ENCODE data around the gene RHEB. TPM values are rescaled to one million over a fixed set of nuclear protein-coding genes. Genes with fewer than 3 reads are reported as not detected.

Gene RHEB, protein sequence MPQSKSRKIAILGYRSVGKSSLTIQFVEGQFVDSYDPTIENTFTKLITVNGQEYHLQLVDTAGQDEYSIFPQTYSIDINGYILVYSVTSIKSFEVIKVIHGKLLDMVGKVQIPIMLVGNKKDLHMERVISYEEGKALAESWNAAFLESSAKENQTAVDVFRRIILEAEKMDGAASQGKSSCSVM
- total RNA-seq (2014; rRNA removed; shearing (Covaris generic)) = 203 and 290 TPM in 2 replicates

DNA sequence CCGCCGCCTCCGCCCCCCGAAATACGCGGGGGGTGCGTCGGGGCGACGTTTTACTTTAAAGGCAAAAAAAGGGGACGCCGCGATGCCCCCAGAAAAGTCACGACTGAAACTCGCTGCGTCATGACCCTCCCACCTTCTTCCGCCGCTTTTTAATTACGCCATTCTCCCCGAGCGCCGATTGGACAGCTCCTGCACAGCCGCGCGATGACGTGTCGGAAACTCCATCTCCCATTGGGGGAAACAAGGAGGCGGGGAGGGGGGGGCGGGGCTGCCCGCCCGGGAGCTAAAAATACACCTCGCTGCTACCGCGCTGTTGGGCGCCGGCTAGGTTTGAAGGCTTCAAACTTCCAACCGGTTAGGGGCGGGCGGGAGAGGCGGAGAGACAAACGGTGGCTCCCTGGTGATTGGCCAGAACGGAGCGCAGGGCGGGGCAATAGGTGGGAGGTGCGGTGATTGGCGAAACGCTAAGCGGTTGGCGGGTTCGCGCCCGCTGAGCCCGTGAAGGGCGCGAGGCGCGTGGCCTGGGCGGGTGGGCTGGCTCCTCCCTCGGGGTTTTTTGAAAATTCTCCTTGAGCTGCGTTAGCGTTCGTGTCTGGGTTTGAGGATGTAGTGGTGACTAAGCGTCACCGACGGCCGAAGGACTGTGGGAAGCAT lies at the start of gene RHEB:
Gene RHEB, minus strand, starts transcription at position 131 of the 654 bp plus-strand sequence. CDS start 384 bp downstream, outside the sequence.
- peak; percentile 99 for DNase-seq (ENCODE audit: low read depth in 1 of 2, low spot score in 2 of 2)
- Histone ChIP-seq H3K9me3 (replicated peaks) (no peaks in the 10 kb centered on the region), H3K4me1 (replicated peaks) (peaks cover 33% of the 10 kb centered on the region), H3K27me3 (replicated peaks) (no peaks in the 10 kb centered on the region), H3K27ac (peak within 1 kb of the TSS; percentile 99), H3K36me3 (peaks cover 18% of the 10 kb centered on the region), H3K4me3 (peak within 1 kb of the TSS; percentile 100)

DNA sequence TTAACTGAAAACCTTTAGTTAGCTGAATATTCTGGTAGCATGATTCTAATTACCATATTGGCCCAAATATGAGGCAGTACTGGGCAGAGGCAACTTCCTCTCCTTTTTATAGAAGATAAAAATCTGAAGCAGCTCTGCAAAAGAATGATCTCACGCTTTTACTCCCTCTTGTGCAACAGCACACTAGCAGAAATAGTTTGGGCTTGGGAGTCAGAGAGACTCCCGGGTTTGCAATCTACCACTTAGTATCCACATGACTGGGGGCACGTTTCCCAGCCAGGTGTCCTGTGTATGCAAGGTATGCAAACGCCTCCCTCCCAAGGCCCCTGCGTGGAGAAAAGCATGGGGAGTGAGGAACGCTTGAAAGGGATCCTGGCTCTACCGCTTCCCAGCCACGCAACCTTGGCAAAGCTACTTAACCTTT lies 47.2 kb upstream of the RHEB start:
- Histone ChIP-seq H3K9me3 (replicated peaks) (no peaks in the 10 kb centered on the region), H3K27ac (no peak overlapping the region), H3K36me3 (peaks cover 72% of the 10 kb centered on the region), H3K4me3 (no peak overlapping the region), H3K27me3 (replicated peaks) (no peaks in the 10 kb centered on the region), H3K4me1 (replicated peaks) (peaks cover 12% of the 10 kb centered on the region)
- peak in 1 of 2 experiments; percentile 23 for DNase-seq (ENCODE audit: low read depth in 1 of 2, low spot score in 2 of 2)

DNA sequence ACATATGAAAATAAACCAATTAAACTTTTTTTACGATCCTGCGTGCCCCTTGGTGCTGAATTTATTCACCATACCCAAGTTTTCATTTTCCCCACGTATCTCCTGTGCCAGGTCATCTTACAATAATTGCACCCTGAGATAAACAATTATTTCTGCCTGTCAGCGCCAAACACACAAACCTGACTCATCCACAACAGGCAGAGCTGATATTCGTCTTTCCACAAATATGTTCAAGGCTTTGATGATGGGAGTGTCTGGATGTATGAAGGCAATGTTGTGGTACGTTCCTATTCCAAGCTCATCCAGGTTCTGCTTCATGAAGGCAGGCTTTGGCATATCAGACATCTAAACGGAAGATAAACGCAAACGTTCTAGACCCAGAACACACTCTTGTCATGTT lies 45.8 kb upstream of the RHEB start:
- Histone ChIP-seq H3K27me3 (replicated peaks) (no peaks in the 10 kb centered on the region), H3K4me3 (no peak overlapping the region), H3K9me3 (replicated peaks) (no peaks in the 10 kb centered on the region), H3K36me3 (peaks cover 77% of the 10 kb centered on the region), H3K27ac (no peak overlapping the region), H3K4me1 (replicated peaks) (peaks cover 10% of the 10 kb centered on the region)
- peak; percentile 23 to 40 for DNase-seq (ENCODE audit: low read depth in 1 of 2, low spot score in 2 of 2)

DNA sequence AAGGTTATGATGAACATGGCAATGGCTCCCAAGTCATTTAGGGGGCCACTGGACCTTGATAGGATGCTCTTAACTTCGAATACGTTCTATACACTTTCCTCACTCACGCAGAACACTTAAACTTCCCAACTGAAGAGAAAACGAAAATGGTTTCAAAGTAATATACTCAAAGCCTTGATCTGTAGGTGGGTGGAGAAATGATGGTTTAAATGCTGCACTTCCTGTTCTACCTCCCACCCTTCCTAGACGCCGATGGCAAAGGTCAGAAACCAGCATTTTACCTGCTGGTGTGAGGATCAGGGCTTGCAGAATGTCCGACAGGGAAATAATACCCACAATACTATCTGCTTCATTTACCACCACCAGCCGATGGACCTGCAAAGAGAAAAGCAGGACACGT lies 40.5 kb upstream of the RHEB start:
- Histone ChIP-seq H3K4me1 (replicated peaks) (peaks cover 12% of the 10 kb centered on the region), H3K9me3 (replicated peaks) (no peaks in the 10 kb centered on the region), H3K36me3 (peaks cover 73% of the 10 kb centered on the region), H3K4me3 (no peak overlapping the region), H3K27ac (no peak overlapping the region), H3K27me3 (replicated peaks) (no peaks in the 10 kb centered on the region)
- no peak for DNase-seq (ENCODE audit: low read depth in 1 of 2, low spot score in 2 of 2)

DNA sequence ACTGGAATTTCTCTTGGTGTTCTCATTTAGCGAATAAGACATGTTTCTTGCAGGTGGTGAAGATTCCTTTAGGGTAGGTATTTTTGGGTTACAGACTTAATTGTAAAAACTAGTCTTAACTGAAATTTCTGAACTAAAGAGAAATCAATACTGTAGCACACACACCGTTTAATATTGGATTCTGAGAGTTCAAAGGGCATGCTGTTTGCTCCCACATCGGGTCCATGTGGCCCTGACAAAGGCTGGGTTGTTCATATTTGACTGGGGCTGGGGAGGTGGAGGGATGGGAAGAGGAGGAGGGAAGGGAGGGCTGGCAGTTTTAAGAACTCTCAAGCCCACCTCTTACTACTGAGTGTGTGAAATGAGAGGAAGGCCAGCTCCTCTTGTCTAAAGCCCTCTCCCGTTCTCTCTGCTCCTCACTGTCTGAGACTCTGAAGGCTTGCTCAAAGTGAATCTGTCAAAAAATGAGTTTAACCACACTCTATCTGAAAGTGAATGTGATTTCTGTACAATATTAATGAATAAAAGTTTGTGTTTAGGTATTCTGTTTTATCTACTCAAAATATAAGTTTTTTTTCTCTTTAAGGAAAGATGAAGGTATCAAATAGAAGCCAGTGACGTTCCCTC lies 40.0 kb upstream of the RHEB start:
- H3K4me1 ChIP-seq (replicated peaks) = peaks cover 12% of the 10 kb centered on the region; the same call in 1 of the 2 replicates
- no peak overlapping the region for H3K4me3 ChIP-seq
- no peak overlapping the region for H3K27ac ChIP-seq
- H3K36me3 ChIP-seq = peaks cover 73% of the 10 kb centered on the region
- no peak for DNase-seq (ENCODE audit: low read depth in 1 of 2, low spot score in 2 of 2)
- H3K27me3 ChIP-seq (replicated peaks) = no peaks in the 10 kb centered on the region
- no peaks in the 10 kb centered on the region for H3K9me3 ChIP-seq (replicated peaks)

DNA sequence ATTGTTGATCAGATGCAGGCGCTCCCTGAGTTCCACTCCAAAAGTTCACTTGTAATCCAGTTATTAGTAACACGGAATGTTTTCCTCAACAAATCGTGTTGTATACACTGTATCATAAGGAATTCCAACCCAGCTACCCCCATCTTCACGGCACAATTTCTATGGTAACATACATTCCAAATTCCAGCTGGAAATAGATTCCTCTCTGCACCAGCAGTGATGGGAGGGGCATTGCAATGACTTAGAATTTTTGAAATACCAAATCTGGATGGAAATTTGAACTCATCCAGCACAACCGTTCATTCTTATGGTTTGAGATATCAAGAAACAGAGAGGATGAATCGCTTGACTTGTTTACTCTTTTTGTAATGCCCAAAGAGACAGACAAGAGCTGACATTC lies 38.9 kb upstream of the RHEB start:
- Histone ChIP-seq H3K27ac (peak overlapping the region; percentile 26; the same call in 1 of the 2 replicates), H3K4me3 (no peak overlapping the region), H3K27me3 (replicated peaks) (no peaks in the 10 kb centered on the region), H3K36me3 (peaks cover 62% of the 10 kb centered on the region), H3K4me1 (replicated peaks) (peaks cover 12% of the 10 kb centered on the region; the same call in 1 of the 2 replicates), H3K9me3 (replicated peaks) (no peaks in the 10 kb centered on the region)
- DNase-seq (ENCODE audit: low read depth in 1 of 2, low spot score in 2 of 2) = peak; percentile 27 to 36

DNA sequence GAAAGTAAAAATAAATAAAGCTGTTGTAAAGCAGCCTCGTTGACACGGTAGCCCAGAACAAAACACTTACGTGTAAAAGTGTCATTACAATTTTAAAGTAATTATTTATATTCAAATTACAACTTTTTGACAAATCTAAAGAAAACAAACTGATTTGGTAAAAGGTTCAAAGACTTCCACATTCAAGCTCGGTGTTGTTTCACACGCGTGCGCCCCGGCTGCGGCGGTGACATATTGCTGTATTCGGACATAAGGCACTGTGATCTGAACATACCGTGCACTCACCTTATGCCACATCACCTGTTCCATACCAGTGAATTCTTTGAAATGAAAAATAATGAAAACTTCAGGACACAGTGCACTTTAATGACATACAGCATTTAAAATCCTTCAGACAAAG lies 36.9 kb upstream of the RHEB start:
- DNase-seq (ENCODE audit: low read depth in 1 of 2, low spot score in 2 of 2) = peak in 1 of 2 experiments; percentile 22
- peaks cover 48% of the 10 kb centered on the region for H3K36me3 ChIP-seq
- no peak overlapping the region for H3K27ac ChIP-seq
- no peak overlapping the region for H3K4me3 ChIP-seq
- no peaks in the 10 kb centered on the region for H3K27me3 ChIP-seq (replicated peaks)
- H3K9me3 ChIP-seq (replicated peaks) = no peaks in the 10 kb centered on the region
- H3K4me1 ChIP-seq (replicated peaks) = peaks cover 12% of the 10 kb centered on the region; the same call in 1 of the 2 replicates

- H3K4me1 ChIP-seq (replicated peaks) = peaks cover 6% of the 10 kb centered on the region; the same call in 1 of the 2 replicates
- peaks cover 16% of the 10 kb centered on the region for H3K36me3 ChIP-seq
Measured at GRCh38 chr7:151553356-151553755, 33.7 kb upstream of the RHEB start.

GRCh38 chr7:151552352-151553028 lies 32.8 kb upstream of the RHEB start:
- Histone ChIP-seq H3K9me3 (replicated peaks) (peaks cover 5% of the 10 kb centered on the region; the same call in 1 of the 2 replicates), H3K27ac (no peak overlapping the region), H3K27me3 (replicated peaks) (no peaks in the 10 kb centered on the region), H3K4me3 (no peak overlapping the region), H3K36me3 (peaks cover 10% of the 10 kb centered on the region), H3K4me1 (replicated peaks) (0 out of 2 replicates have a peak, but pooled peaks cover 3% of the 10 kb centered on the region)
- no peak for DNase-seq (ENCODE audit: low read depth in 1 of 2, low spot score in 2 of 2)

More at GRCh38 chr7:151553356-151553755, 33.7 kb upstream of the RHEB start:
- Histone ChIP-seq H3K27ac (no peak overlapping the region), H3K27me3 (replicated peaks) (no peaks in the 10 kb centered on the region), H3K4me3 (no peak overlapping the region), H3K9me3 (replicated peaks) (peaks cover 5% of the 10 kb centered on the region; the same call in 1 of the 2 replicates)
- no peak for DNase-seq (ENCODE audit: low read depth in 1 of 2, low spot score in 2 of 2)

- DNase-seq (ENCODE audit: low read depth in 1 of 2, low spot score in 2 of 2) = no peak
Measured at GRCh38 chr7:151551820-151552219, 32.1 kb upstream of the RHEB start.

GRCh38 chr7:151550656-151551286 lies 31.1 kb upstream of the RHEB start:
- no peak for DNase-seq (ENCODE audit: low read depth in 1 of 2, low spot score in 2 of 2)
- Histone ChIP-seq H3K27me3 (replicated peaks) (no peaks in the 10 kb centered on the region), H3K36me3 (peaks cover 5% of the 10 kb centered on the region), H3K27ac (no peak overlapping the region), H3K4me1 (replicated peaks) (0 out of 2 replicates have a peak, but pooled peaks cover 3% of the 10 kb centered on the region), H3K4me3 (no peak overlapping the region), H3K9me3 (replicated peaks) (peaks cover 5% of the 10 kb centered on the region; the same call in 1 of the 2 replicates)

More at GRCh38 chr7:151551820-151552219, 32.1 kb upstream of the RHEB start:
- H3K9me3 ChIP-seq (replicated peaks) = peaks cover 5% of the 10 kb centered on the region; the same call in 1 of the 2 replicates
- H3K4me3 ChIP-seq = no peak overlapping the region
- peaks cover 7% of the 10 kb centered on the region for H3K36me3 ChIP-seq
- H3K4me1 ChIP-seq (replicated peaks) = 0 out of 2 replicates have a peak, but pooled peaks cover 3% of the 10 kb centered on the region
- H3K27ac ChIP-seq = no peak overlapping the region
- no peaks in the 10 kb centered on the region for H3K27me3 ChIP-seq (replicated peaks)

DNA sequence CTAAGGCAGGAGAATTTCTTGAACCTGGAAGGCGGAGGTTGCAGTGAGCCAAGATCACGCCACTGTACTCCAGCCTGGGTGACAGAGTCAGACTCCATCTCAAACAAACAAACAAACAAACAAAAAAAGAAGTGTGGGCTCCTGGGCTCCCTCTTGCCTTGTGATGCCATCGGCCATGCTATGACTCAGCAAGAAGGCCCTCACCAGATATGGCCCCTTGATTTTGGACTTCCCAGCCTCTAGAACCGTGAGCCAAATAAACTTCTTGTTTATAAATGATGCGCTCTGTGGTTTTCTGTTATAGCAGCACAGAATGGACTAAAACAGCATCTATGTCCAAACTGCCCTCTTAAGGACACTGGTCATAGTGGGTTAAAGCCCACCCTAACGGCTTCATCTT lies 29.9 kb upstream of the RHEB start:
- no peak overlapping the region for H3K27ac ChIP-seq
- no peak overlapping the region for H3K4me3 ChIP-seq
- peaks cover 5% of the 10 kb centered on the region; the same call in 1 of the 2 replicates for H3K9me3 ChIP-seq (replicated peaks)
- no peak for DNase-seq (ENCODE audit: low read depth in 1 of 2, low spot score in 2 of 2)
- H3K4me1 ChIP-seq (replicated peaks) = 0 out of 2 replicates have a peak, but pooled peaks cover 3% of the 10 kb centered on the region
- no peaks in the 10 kb centered on the region for H3K27me3 ChIP-seq (replicated peaks)
- H3K36me3 ChIP-seq = no peaks in the 10 kb centered on the region; the same call in 1 of the 2 replicates

- Histone ChIP-seq H3K36me3 (no peaks in the 10 kb centered on the region), H3K4me3 (no peak overlapping the region), H3K4me1 (replicated peaks) (0 out of 2 replicates have a peak, but pooled peaks cover 3% of the 10 kb centered on the region), H3K27ac (no peak overlapping the region), H3K9me3 (replicated peaks) (peaks cover 5% of the 10 kb centered on the region; the same call in 1 of the 2 replicates), H3K27me3 (replicated peaks) (no peaks in the 10 kb centered on the region)
- no peak for DNase-seq (ENCODE audit: low read depth in 1 of 2, low spot score in 2 of 2)
Measured at GRCh38 chr7:151549083-151549482, 29.4 kb upstream of the RHEB start.
